Measurements from ENCODE around the gene LPIN2. TPM values are rescaled to one million over a fixed set of nuclear protein-coding genes. Genes with fewer than 3 reads are reported as not detected.
"Not testable (repeated sequence)": the region's sequence is repeated elsewhere in the genome, so short reads cannot be mapped to it uniquely, and the experiment has no call there.

The LPIN2 gene
- total and polyA plus RNA-seq, 2 experiments from 2014 or later: 19.5 to 33.9 TPM

DNA sequence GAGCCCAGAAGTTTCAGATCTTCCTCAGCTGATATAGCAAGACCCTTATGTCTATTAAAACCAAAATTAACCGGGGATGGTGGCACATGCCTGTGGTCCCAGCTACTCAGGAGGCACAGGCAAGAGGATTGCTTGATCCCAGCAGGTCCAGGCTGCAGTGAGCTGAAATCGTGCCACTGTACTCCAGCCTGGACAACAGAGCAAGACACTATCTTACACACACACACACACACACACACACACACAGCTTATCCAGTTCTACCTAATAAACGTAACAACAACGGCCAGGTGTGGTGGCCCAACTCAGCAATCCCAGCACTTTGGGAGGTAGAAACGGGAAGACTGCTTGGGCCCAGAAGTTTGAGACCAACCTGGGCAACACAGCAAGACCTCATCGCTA lies 7.5 kb downstream of the LPIN2 start:
- Histone ChIP-seq H3K27ac (no peak overlapping the region), H2AFZ (no peak overlapping the region), H3K36me3 (ENCODE audit: low read depth) (peaks cover 8% of the 10 kb centered on the region; the same call in 1 of the 2 replicates), H3K4me3 (no peak overlapping the region), H3K27me3 (replicated peaks; ENCODE audit: insufficient read depth) (no peaks in the 10 kb centered on the region), H3K79me2 (ENCODE audit: insufficient read depth) (peaks cover 100% of the 10 kb centered on the region), H3K9me2 (ENCODE audit: insufficient read depth) (no peaks in the 10 kb centered on the region), H3K4me1 (ENCODE audit: insufficient read depth) (no peaks in the 10 kb centered on the region), H3F3A (ENCODE audit: insufficient read depth) (peaks cover 5% of the 10 kb centered on the region), H3K9me3 (ENCODE audit: low read depth) (no peaks in the 10 kb centered on the region), H3K9ac (no peak overlapping the region), H4K20me1 (ENCODE audit: insufficient read depth) (0 out of 2 replicates have a peak, but pooled peaks cover 17% of the 10 kb centered on the region), H3K4me2 (ENCODE audit: unreplicated experiment) (no peak overlapping the region)
- in situ Hi-C loops (cut with MboI): no loop called here
- TF ChIP-seq EZH2 (IDR thresholded peaks at IDR 0.05; ENCODE audit: insufficient read depth, poor library complexity, severe bottlenecking) (no peak), EZH2phosphoT487 (IDR thresholded peaks at IDR 0.05; ENCODE audit: insufficient read depth, low read depth) (no peak)
- 72 to 80% methylated on average over 6 of the region's 6 CpGs for WGBS, 2 experiments (ENCODE audit: low coverage in 1 of 2, low lambda C conversion rate in 2 of 2, missing lambda C conversion rate in 2 of 2)
- no peak for DNase-seq

DNA sequence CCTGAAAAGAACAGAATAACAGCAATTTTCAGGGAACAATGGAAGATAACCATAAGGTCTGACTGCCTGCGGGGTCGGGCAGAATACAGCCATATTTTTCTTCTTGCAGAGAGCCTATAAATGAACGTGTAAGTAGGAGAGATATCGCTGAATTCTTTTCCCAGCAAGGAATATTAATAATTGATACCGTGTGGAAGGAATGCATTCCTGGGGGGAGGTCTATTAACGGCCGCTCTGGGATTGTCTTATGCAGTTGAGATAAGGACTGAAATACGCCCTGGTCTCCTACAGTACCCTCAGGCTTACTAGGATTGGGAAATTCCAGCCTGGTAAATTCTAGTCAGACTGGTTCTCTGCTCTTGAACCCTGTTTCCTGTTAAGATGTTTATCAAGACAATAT lies 9.2 kb downstream of the LPIN2 start:
- DNase-seq; H3K36me3 ChIP-seq (ENCODE audit: low read depth); H3K4me1 ChIP-seq (ENCODE audit: insufficient read depth); H3K4me2 ChIP-seq (ENCODE audit: unreplicated experiment); H2AFZ ChIP-seq; H3K9ac ChIP-seq; in situ Hi-C loops (cut with MboI); H3K9me3 ChIP-seq (ENCODE audit: low read depth); H3K9me2 ChIP-seq (ENCODE audit: insufficient read depth); H3F3A ChIP-seq (ENCODE audit: insufficient read depth); H3K27ac ChIP-seq; H3K27me3 ChIP-seq (replicated peaks; ENCODE audit: insufficient read depth); H3K4me3 ChIP-seq: not testable (repeated sequence)
- WGBS, 2 experiments (ENCODE audit: low coverage in 1 of 2, low lambda C conversion rate in 2 of 2, missing lambda C conversion rate in 2 of 2): 97 to 98% methylated on average over 8 of the region's 8 CpGs
- Histone ChIP-seq H3K79me2 (ENCODE audit: insufficient read depth) (peaks cover 100% of the 10 kb centered on the region), H4K20me1 (ENCODE audit: insufficient read depth) (0 out of 2 replicates have a peak, but pooled peaks cover 14% of the 10 kb centered on the region)

DNA sequence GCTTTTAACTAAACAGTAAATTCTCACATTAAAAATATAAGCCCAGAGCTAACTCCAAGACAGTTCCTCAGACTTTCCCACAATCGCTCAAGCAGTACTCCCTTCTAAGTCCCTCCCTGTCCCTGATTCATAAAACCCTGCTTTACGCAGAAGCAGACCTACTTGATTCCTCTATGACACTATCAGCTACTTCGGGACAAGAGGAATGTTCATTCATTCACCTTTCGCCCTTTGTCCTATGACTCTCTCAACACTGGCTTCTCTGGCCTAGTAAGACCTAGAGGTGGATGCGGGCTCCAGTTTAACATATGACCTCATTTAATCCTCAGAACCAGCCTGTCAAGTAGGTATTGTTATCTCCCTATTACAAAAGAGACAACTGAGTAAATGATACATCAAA lies 10.2 kb downstream of the LPIN2 start:
- Histone ChIP-seq H3K9ac (no peak overlapping the region), H4K20me1 (ENCODE audit: insufficient read depth) (peaks cover 14% of the 10 kb centered on the region; the same call in 1 of the 2 replicates), H3K36me3 (ENCODE audit: low read depth) (peaks cover 8% of the 10 kb centered on the region; the same call in 1 of the 2 replicates), H3K4me2 (ENCODE audit: unreplicated experiment) (no peak overlapping the region), H3K9me2 (ENCODE audit: insufficient read depth) (no peaks in the 10 kb centered on the region), H3K79me2 (ENCODE audit: insufficient read depth) (peaks cover 100% of the 10 kb centered on the region), H3F3A (ENCODE audit: insufficient read depth) (no peaks in the 10 kb centered on the region), H3K27me3 (replicated peaks; ENCODE audit: insufficient read depth) (no peaks in the 10 kb centered on the region), H3K4me1 (ENCODE audit: insufficient read depth) (no peaks in the 10 kb centered on the region), H3K4me3 (no peak overlapping the region), H3K27ac (no peak overlapping the region), H2AFZ (no peak overlapping the region), H3K9me3 (ENCODE audit: low read depth) (no peaks in the 10 kb centered on the region)
- no peak for DNase-seq
- WGBS, 2 experiments (ENCODE audit: low coverage in 1 of 2, low lambda C conversion rate in 2 of 2, missing lambda C conversion rate in 2 of 2): 68 to 72% methylated on average over 5 of the region's 5 CpGs
- in situ Hi-C loops (cut with MboI): no loop called here
- TF ChIP-seq EZH2phosphoT487 (IDR thresholded peaks at IDR 0.05; ENCODE audit: insufficient read depth, low read depth) (no peak), EZH2 (IDR thresholded peaks at IDR 0.05; ENCODE audit: insufficient read depth, poor library complexity, severe bottlenecking) (no peak)

GRCh38 chr18:2998644-2999043 lies 14.3 kb downstream of the LPIN2 start:
- Histone ChIP-seq H3K27me3 (replicated peaks; ENCODE audit: insufficient read depth) (no peaks in the 10 kb centered on the region), H3K4me2 (ENCODE audit: unreplicated experiment) (no peak overlapping the region), H3K4me3 (no peak overlapping the region), H3K4me1 (ENCODE audit: insufficient read depth) (peaks cover 13% of the 10 kb centered on the region; the same call in 1 of the 2 replicates), H3K36me3 (ENCODE audit: low read depth) (peaks cover 2% of the 10 kb centered on the region; the same call in 1 of the 2 replicates), H4K20me1 (ENCODE audit: insufficient read depth) (peaks cover 18% of the 10 kb centered on the region; the same call in 1 of the 2 replicates), H3K9me2 (ENCODE audit: insufficient read depth) (no peaks in the 10 kb centered on the region), H3K9ac (no peak overlapping the region), H3K9me3 (ENCODE audit: low read depth) (no peaks in the 10 kb centered on the region), H3K79me2 (ENCODE audit: insufficient read depth) (peaks cover 100% of the 10 kb centered on the region), H3K27ac (no peak overlapping the region), H3F3A (ENCODE audit: insufficient read depth) (peaks cover 12% of the 10 kb centered on the region; the same call in 1 of the 2 replicates), H2AFZ (no peak overlapping the region)
- WGBS, 2 experiments (ENCODE audit: low coverage in 1 of 2, low lambda C conversion rate in 2 of 2, missing lambda C conversion rate in 2 of 2): 56% methylated on average over 3 of the region's 3 CpGs
- TF ChIP-seq EZH2 (IDR thresholded peaks at IDR 0.05; ENCODE audit: insufficient read depth, poor library complexity, severe bottlenecking) (no peak), EZH2phosphoT487 (IDR thresholded peaks at IDR 0.05; ENCODE audit: insufficient read depth, low read depth) (no peak)
- DNase-seq: no peak
- in situ Hi-C loops (cut with MboI): no loop called here
